Endothelial cell (in vitro differentiated cells): ENCODE data around the gene LMOD3. TPM values are rescaled to one million over a fixed set of nuclear protein-coding genes. Genes with fewer than 3 reads are reported as not detected.

Experiments used
- DNase-seq: peaks from one replicate; pipeline ENCODE4 v3.0.0; 2021; ENCODE audit warnings: low spot score
- H3K27ac Mint-ChIP-seq: one replicate; pipeline ENCODE4 v1.8.0; 2021; ENCODE audit warnings: mixed read lengths, inconsistent platforms; ENCODE audit not compliant: unreplicated experiment
- H3K27me3 Mint-ChIP-seq: one replicate; pipeline ENCODE4 v1.8.0; 2021; ENCODE audit warnings: mild to moderate bottlenecking, moderate library complexity, mixed read lengths, inconsistent platforms; ENCODE audit not compliant: unreplicated experiment
- H3K36me3 Mint-ChIP-seq: one replicate; pipeline ENCODE4 v1.8.0; 2021; ENCODE audit warnings: mild to moderate bottlenecking, low read depth, mixed read lengths, inconsistent platforms; ENCODE audit not compliant: unreplicated experiment
- H3K4me1 Mint-ChIP-seq: one replicate; pipeline ENCODE4 v1.8.0; 2021; ENCODE audit warnings: mild to moderate bottlenecking, mixed read lengths, inconsistent platforms; ENCODE audit not compliant: unreplicated experiment
- H3K4me3 Mint-ChIP-seq: one replicate; pipeline ENCODE4 v1.8.0; 2021; ENCODE audit warnings: mild to moderate bottlenecking, mixed read lengths, inconsistent platforms; ENCODE audit not compliant: unreplicated experiment
- H3K9me3 Mint-ChIP-seq: one replicate; pipeline ENCODE4 v1.8.0; 2021; ENCODE audit warnings: mixed read lengths, inconsistent platforms; ENCODE audit not compliant: unreplicated experiment
- CTCF ChIP-seq: fragments of 200-600 bp; sonication (generic); IDR thresholded peaks from one replicate; pipeline ENCODE4 v1.5.0; 2021; ENCODE audit warnings: antibody characterized with exemption; ENCODE audit not compliant: unreplicated experiment
- total RNA-seq: library from RNA; stranded (reverse); fragmentation: NEBNext Ultra II Directional; extraction: Animal tissue kit (Norgen Biotek cat#: 25700); gene quantifications from one replicate; pipeline ENCODE4 v1.2.1, GENCODE V29; 2021; ENCODE audit not compliant: unreplicated experiment

Gene LMOD3
- total RNA-seq, 1 donor from 2014 or later: not detected

GRCh38 chr3:69120879-69121464, 1.4 kb downstream of the LMOD3 start:
- no peaks in the 10 kb centered on the region for H3K36me3 Mint-ChIP-seq
- no peaks in the 10 kb centered on the region for H3K4me1 Mint-ChIP-seq
- no peaks in the 10 kb centered on the region for H3K9me3 Mint-ChIP-seq
- peak; percentile 78 for DNase-seq
- H3K27ac Mint-ChIP-seq: no peak overlapping the region
- H3K4me3 Mint-ChIP-seq: no peak overlapping the region
- peak; percentile 96 for TF ChIP-seq CTCF
- no peaks in the 10 kb centered on the region for H3K27me3 Mint-ChIP-seq

- Mint-ChIP-seq H3K4me3 (no peak overlapping the region), H3K36me3 (no peaks in the 10 kb centered on the region), H3K4me1 (no peaks in the 10 kb centered on the region), H3K9me3 (no peaks in the 10 kb centered on the region), H3K27me3 (no peaks in the 10 kb centered on the region), H3K27ac (no peak overlapping the region)
- no peak for TF ChIP-seq CTCF
- DNase-seq: no peak
These were observed 2.7 kb downstream of the LMOD3 start for GRCh38 chr3:69119681-69120080.

- no peak overlapping the region for H3K27ac Mint-ChIP-seq
- no peak for TF ChIP-seq CTCF
- H3K27me3 Mint-ChIP-seq: no peaks in the 10 kb centered on the region
- no peaks in the 10 kb centered on the region for H3K4me1 Mint-ChIP-seq
- no peak overlapping the region for H3K4me3 Mint-ChIP-seq
- H3K36me3 Mint-ChIP-seq: no peaks in the 10 kb centered on the region
- no peak for DNase-seq
- no peaks in the 10 kb centered on the region for H3K9me3 Mint-ChIP-seq
These were observed 3.3 kb downstream of the LMOD3 start for GRCh38 chr3:69119138-69119537.

DNA sequence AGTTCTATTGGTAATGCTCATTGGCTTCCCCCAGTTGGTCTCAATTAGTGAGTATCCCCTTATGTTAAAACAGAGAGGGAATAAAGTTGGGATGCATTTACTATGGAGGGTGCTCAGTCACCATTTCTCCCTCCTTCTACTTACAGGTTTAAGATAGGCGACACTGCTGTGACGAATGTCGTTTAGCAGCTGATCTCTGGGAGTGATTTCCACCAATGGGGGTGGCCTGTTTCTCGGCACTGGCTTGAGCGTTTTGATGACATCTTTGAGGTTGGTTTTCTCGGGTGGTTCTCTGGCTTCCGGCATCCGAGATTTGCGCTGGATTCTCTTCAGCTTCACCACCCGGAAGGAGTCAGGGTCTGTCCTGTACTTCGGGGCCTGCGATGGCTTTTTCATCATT, 3.8 kb downstream of the LMOD3 start:
- Mint-ChIP-seq H3K27me3 (no peaks in the 10 kb centered on the region), H3K36me3 (no peaks in the 10 kb centered on the region), H3K27ac (no peak overlapping the region), H3K4me1 (no peaks in the 10 kb centered on the region), H3K4me3 (no peak overlapping the region), H3K9me3 (no peaks in the 10 kb centered on the region)
- TF ChIP-seq CTCF: no peak
- DNase-seq: no peak

DNA sequence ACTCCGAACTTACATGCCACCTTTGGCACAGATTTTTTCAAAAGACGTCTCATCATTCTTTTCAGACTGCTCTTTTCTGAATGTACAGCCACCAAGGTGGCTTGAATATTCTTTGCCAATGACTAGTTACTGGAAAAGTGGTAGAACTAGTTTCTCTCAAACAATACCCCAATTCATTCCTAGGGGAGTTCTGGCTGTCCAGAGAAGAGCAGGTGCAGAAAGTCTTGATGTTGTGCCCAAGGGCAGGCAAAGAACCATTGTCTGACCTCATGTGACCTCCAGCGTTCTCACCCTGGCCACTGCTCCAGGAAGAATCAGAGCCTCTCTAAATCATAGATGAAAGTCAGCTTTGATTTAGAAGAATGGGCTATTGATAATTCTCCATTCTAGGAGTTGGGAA, 5.5 kb downstream of the LMOD3 start:
- Mint-ChIP-seq H3K4me1 (no peaks in the 10 kb centered on the region), H3K27me3 (no peaks in the 10 kb centered on the region), H3K36me3 (no peaks in the 10 kb centered on the region), H3K4me3 (no peak overlapping the region), H3K9me3 (no peaks in the 10 kb centered on the region), H3K27ac (no peak overlapping the region)
- no peak for TF ChIP-seq CTCF
- DNase-seq: no peak
